Ovary (tissue), 9 donors: Measurements from ENCODE around the gene PLXDC2. TPM values are rescaled to one million over a fixed set of nuclear protein-coding genes. Genes with fewer than 3 reads are reported as not detected.

Experiments used
- DNase-seq, 5 donors: peaks; one replicate each; pipeline ENCODE4 v3.0.0-alpha.2; 2019 to 2020
- H3K27ac ChIP-seq, 2 donors: fragments of 200-600 bp; one replicate each; pipeline versions ENCODE4 v1.5.1 to v1.8.0; 2019 to 2022
- H3K27me3 ChIP-seq: fragments of 200-600 bp; one replicate; pipeline ENCODE4 v1.8.0; 2022
- H3K36me3 ChIP-seq: fragments of 200-600 bp; sonication (generic); one replicate; pipeline ENCODE4 v1.5.1; 2019
- H3K4me1 ChIP-seq: one replicate; pipeline ENCODE4 v1.8.1; 2013; ENCODE audit warnings: mild to moderate bottlenecking, moderate library complexity; ENCODE audit not compliant: insufficient read depth
- H3K4me3 ChIP-seq: fragments of 200-600 bp; sonication (generic); one replicate; pipeline ENCODE4 v1.5.1; 2017
- H3K9me3 ChIP-seq, 2 donors: fragments of 200-600 bp in 1 of 2; sonication (generic) in 1 of 2; one replicate each; pipeline versions ENCODE4 v1.5.1 to v1.8.1; 2013 to 2019; ENCODE audit warnings: mild to moderate bottlenecking in 1 of 2, moderate library complexity in 1 of 2
- CTCF ChIP-seq, 3 donors: fragments of 450-650 bp in 2 of 3; fragments of 200-600 bp in 1 of 3; IDR thresholded peaks; one replicate each; pipeline versions ENCODE4 v1.5.1 to v1.8.0; 2016 to 2022; ENCODE audit warnings: antibody characterized with exemption in 3 of 3, mild to moderate bottlenecking in 1 of 3
- EP300 ChIP-seq: sonication (generic); formaldehyde crosslinking; IDR thresholded peaks from one replicate; pipeline ENCODE4 v1.6.1; 2017; ENCODE audit warnings: antibody characterized with exemption
- POLR2A ChIP-seq: fragments of 450-650 bp; IDR thresholded peaks from one replicate; pipeline ENCODE4 v1.6.1; 2017; ENCODE audit warnings: antibody characterized with exemption, mild to moderate bottlenecking, moderate library complexity
- WGBS, 3 donors: extraction: QIAGEN DNeasy Blood & Tissue Kit in 1 of 3; methylation state at CpG; one replicate each; pipeline versions ENCODE4 v1.1.5 to v1.1.7; 2013 to 2017; 5-methylcytosine and 5-hydroxymethylcytosine counted together
- intact Hi-C, 4 donors: fragments of 100-400 bp; cut with DNase I; formaldehyde crosslinking; loops; one replicate each; pipeline versions ENCODE4 v1.11.0 to v1.15.1; 2022 to 2023
- polyA plus RNA-seq, 2 donors: library from polyadenylated mRNA; stranded (reverse); fragments of 200-250 nt in 1 of 2; fragments of 350-450 nt in 1 of 2; fragmentation: Illumina TruSeq in 1 of 2; extraction: RNeasy Lipid Tissue Mini Kit (QIAGEN cat#74804) in 1 of 2; gene quantifications; one replicate each; pipeline ENCODE4 v1.2.3, GENCODE V29; 2013 to 2014
- total RNA-seq, 7 donors: library from RNA; depleted of rRNA in 2 of 7; stranded (reverse); fragments of >200 nt in 2 of 7; fragmentation: NEBNext Ultra II Directional in 3 of 7; extraction: Animal tissue kit (Norgen Biotek cat#: 25700) in 3 of 7; gene quantifications; one replicate each; pipeline versions ENCODE4 v1.1.0 to v1.2.4, GENCODE V29; 2016 to 2023
- donor health status: DM: no; HTN: no; CAD: no; lungs with moderate emphysema.
- donor health status: DM: no; HTN: no; CAD: no.
- donor health status: Bipolar disorder and iron deficiency.
- donor health status: DM: yes; HTN: yes; CAD: no.
- donor health status: DM: no; HTN: no; CAD: no.
- donor health status: DM: yes; HTN: yes; CAD: no.

Gene PLXDC2
- total and polyA plus RNA-seq, 9 donors, result 13.6 to 76.0 (median 38.0) TPM

- 55 to 67% (median 56%) methylated on average over 3 of the region's 3 CpGs for WGBS, 3 donors
- H3K4me3 ChIP-seq, result no peak overlapping the region
- no peaks in the 10 kb centered on the region for H3K9me3 ChIP-seq
- H3K27ac ChIP-seq, result no peak overlapping the region
- no peak for DNase-seq
- intact Hi-C loops, result no loop called here
- TF ChIP-seq EP300, result no peak
- no peak for TF ChIP-seq POLR2A
- TF ChIP-seq CTCF (IDR thresholded peaks at IDR 0.05), result no peak
- H3K36me3 ChIP-seq, result no peaks in the 10 kb centered on the region
- H3K27me3 ChIP-seq, result no peaks in the 10 kb centered on the region
- peaks cover 4% of the 10 kb centered on the region for H3K4me1 ChIP-seq
Measured at GRCh38 chr10:19839090-19839489, 22.9 kb downstream of the PLXDC2 start.

GRCh38 chr10:19839552-19839951 is 23.3 kb downstream of the PLXDC2 start:
- DNase-seq, result no peak
- Histone ChIP-seq H3K36me3 (no peaks in the 10 kb centered on the region), H3K27ac (no peak overlapping the region), H3K4me1 (peaks cover 4% of the 10 kb centered on the region), H3K27me3 (no peaks in the 10 kb centered on the region), H3K9me3 (no peaks in the 10 kb centered on the region), H3K4me3 (no peak overlapping the region)
- WGBS, 3 donors, result 77 to 85% (median 78%) methylated on average over 4 of the region's 4 CpGs
- intact Hi-C loops, result no loop called here
- TF ChIP-seq POLR2A, result no peak
- TF ChIP-seq EP300, result no peak
- TF ChIP-seq CTCF (IDR thresholded peaks at IDR 0.05), result no peak

GRCh38 chr10:19840776-19841175 is 24.5 kb downstream of the PLXDC2 start:
- H3K4me3 ChIP-seq, result no peak overlapping the region
- DNase-seq, result no peak
- intact Hi-C loops, result no loop called here
- no peaks in the 10 kb centered on the region for H3K36me3 ChIP-seq
- H3K4me1 ChIP-seq, result peaks cover 4% of the 10 kb centered on the region
- no peak for TF ChIP-seq CTCF (IDR thresholded peaks at IDR 0.05)
- no peak for TF ChIP-seq POLR2A
- TF ChIP-seq EP300, result no peak
- H3K27ac ChIP-seq, result no peak overlapping the region
- H3K27me3 ChIP-seq, result no peaks in the 10 kb centered on the region
- H3K9me3 ChIP-seq, result no peaks in the 10 kb centered on the region
- 90 to 93% (median 92%) methylated on average over 3 of the region's 3 CpGs for WGBS, 3 donors

GRCh38 chr10:19843487-19843886 is 27.3 kb downstream of the PLXDC2 start:
- H3K36me3 ChIP-seq, result no peaks in the 10 kb centered on the region
- H3K27me3 ChIP-seq, result no peaks in the 10 kb centered on the region
- DNase-seq, result no peak
- no peak overlapping the region for H3K27ac ChIP-seq
- no peaks in the 10 kb centered on the region for H3K9me3 ChIP-seq
- TF ChIP-seq POLR2A, result no peak
- TF ChIP-seq EP300, result no peak
- no peak for TF ChIP-seq CTCF (IDR thresholded peaks at IDR 0.05)
- 5 to 15% (median 7%) methylated on average over 1 of the region's 1 CpG for WGBS, 3 donors
- H3K4me1 ChIP-seq, result peaks cover 4% of the 10 kb centered on the region
- no peak overlapping the region for H3K4me3 ChIP-seq
- intact Hi-C loops, result no loop called here
